Type B pancreatic cell (in vitro differentiated cells): ENCODE measurements around the gene MACO1. TPM values are rescaled to one million over a fixed set of nuclear protein-coding genes. Genes with fewer than 3 reads are reported as not detected.

ENCODE experiments used
- DNase-seq: peaks from one replicate; pipeline ENCODE4 v3.0.0; 2021; ENCODE audit warnings: mixed read lengths; ENCODE audit not compliant: unreplicated experiment; ENCODE audit errors: extremely low spot score
- H3K27ac Mint-ChIP-seq: 2 replicates; pipeline ENCODE4 v1.8.0; 2021; ENCODE audit warnings: mild to moderate bottlenecking, mixed read lengths
- H3K27me3 Mint-ChIP-seq: 2 replicates; pipeline ENCODE4 v1.8.0; 2021; ENCODE audit warnings: mixed read lengths
- H3K36me3 Mint-ChIP-seq: 2 replicates; pipeline ENCODE4 v1.8.0; 2021; ENCODE audit warnings: mixed read lengths
- H3K4me1 Mint-ChIP-seq: one replicate; pipeline ENCODE4 v1.8.0; 2021; ENCODE audit warnings: mixed read lengths; ENCODE audit not compliant: unreplicated experiment
- H3K4me3 Mint-ChIP-seq: 2 replicates; pipeline ENCODE4 v1.8.0; 2021; ENCODE audit warnings: mild to moderate bottlenecking, mixed read lengths
- H3K9me3 Mint-ChIP-seq: 2 replicates; pipeline ENCODE4 v1.8.0; 2021; ENCODE audit warnings: mixed read lengths
- CTCF ChIP-seq: fragments of 200-600 bp; sonication (generic); conservative IDR thresholded peaks from 2 replicates; pipeline ENCODE4 v1.5.0; 2021; ENCODE audit warnings: antibody characterized with exemption, mild to moderate bottlenecking
- total RNA-seq: library from RNA; stranded (reverse); gene quantifications from 2 replicates; pipeline ENCODE4 v1.2.1, GENCODE V29; 2021; ENCODE audit warnings: low replicate concordance

Gene MACO1
- total RNA-seq, 1 donor from 2014 or later = 22.0 TPM

GRCh38 chr1:25500694-25501093 lies 70.0 kb downstream of the MACO1 start:
- Mint-ChIP-seq H3K36me3 (peaks cover 21% of the 10 kb centered on the region), H3K27ac (peak overlapping the region; percentile 70), H3K27me3 (no peaks in the 10 kb centered on the region), H3K9me3 (no peaks in the 10 kb centered on the region), H3K4me1 (peaks cover 18% of the 10 kb centered on the region), H3K4me3 (no peak overlapping the region)
- DNase-seq = no peak
- no peak for TF ChIP-seq CTCF

- H3K4me1 Mint-ChIP-seq = peaks cover 24% of the 10 kb centered on the region
- peak; percentile 45 for DNase-seq
- peak; percentile 36 for TF ChIP-seq CTCF
Observed at GRCh38 chr1:25501235-25502058, 70.8 kb downstream of the MACO1 start.

GRCh38 chr1:25502957-25503356 lies 72.3 kb downstream of the MACO1 start:
- H3K4me3 Mint-ChIP-seq = no peak overlapping the region
- no peak for DNase-seq
- peaks cover 30% of the 10 kb centered on the region for H3K4me1 Mint-ChIP-seq
- TF ChIP-seq CTCF = no peak
- H3K27me3 Mint-ChIP-seq = no peaks in the 10 kb centered on the region
- H3K27ac Mint-ChIP-seq = peak overlapping the region; percentile 93
- H3K9me3 Mint-ChIP-seq = no peaks in the 10 kb centered on the region
- peaks cover 12% of the 10 kb centered on the region for H3K36me3 Mint-ChIP-seq

More at GRCh38 chr1:25501235-25502058, 70.8 kb downstream of the MACO1 start:
- Mint-ChIP-seq H3K9me3 (no peaks in the 10 kb centered on the region), H3K36me3 (peaks cover 19% of the 10 kb centered on the region), H3K27me3 (no peaks in the 10 kb centered on the region), H3K27ac (peak overlapping the region; percentile 70), H3K4me3 (no peak overlapping the region)

- H3K4me1 Mint-ChIP-seq = peaks cover 30% of the 10 kb centered on the region
- no peak overlapping the region for H3K4me3 Mint-ChIP-seq
- peak overlapping the region; percentile 93 for H3K27ac Mint-ChIP-seq
- H3K36me3 Mint-ChIP-seq = peaks cover 6% of the 10 kb centered on the region
- DNase-seq = no peak
- TF ChIP-seq CTCF = peak; percentile 67
- no peaks in the 10 kb centered on the region for H3K27me3 Mint-ChIP-seq
- H3K9me3 Mint-ChIP-seq = no peaks in the 10 kb centered on the region
Observed at GRCh38 chr1:25503551-25504426, 73.1 kb downstream of the MACO1 start.

GRCh38 chr1:25504706-25505595 lies 74.3 kb downstream of the MACO1 start:
- H3K9me3 Mint-ChIP-seq = no peaks in the 10 kb centered on the region
- peaks cover 6% of the 10 kb centered on the region for H3K36me3 Mint-ChIP-seq
- DNase-seq = no peak
- no peak for TF ChIP-seq CTCF
- no peaks in the 10 kb centered on the region for H3K27me3 Mint-ChIP-seq
- peak overlapping the region; percentile 55 for H3K27ac Mint-ChIP-seq
- H3K4me3 Mint-ChIP-seq = no peak overlapping the region
- H3K4me1 Mint-ChIP-seq = peaks cover 30% of the 10 kb centered on the region
